Activated effector memory CD4-positive, alpha-beta T cell treated with anti-CD3 and anti-CD28 coated beads, Interleukin-2, amount 50 U/mL, for 16 hours (primary cell): ENCODE data around the gene CD300LD.
"Not testable (repeated sequence)": the region's sequence is repeated elsewhere in the genome, so short reads cannot be mapped to it uniquely, and the experiment has no call there.

Source experiments
- DNase-seq: peaks from one replicate; pipeline ENCODE4 v3.0.0-alpha.2; 2020

The CD300LD gene

GRCh38 chr17:74605361-74605760 lies 13.3 kb upstream of the CD300LD start:
- DNase-seq, result no peak

- no peak for DNase-seq
Measured at GRCh38 chr17:74604761-74605160, 12.7 kb upstream of the CD300LD start.

GRCh38 chr17:74604200-74604599 lies 12.1 kb upstream of the CD300LD start:
- no peak for DNase-seq

- no peak for DNase-seq
Measured at GRCh38 chr17:74603746-74604145, 11.7 kb upstream of the CD300LD start.

GRCh38 chr17:74603037-74603635 lies 11.1 kb upstream of the CD300LD start:
- DNase-seq, result no peak

- no peak for DNase-seq
Measured at GRCh38 chr17:74601944-74602572, 10.0 kb upstream of the CD300LD start.

GRCh38 chr17:74599448-74599939 lies 7.4 kb upstream of the CD300LD start:
- no peak for DNase-seq

GRCh38 chr17:74599023-74599399 lies 6.9 kb upstream of the CD300LD start:
- no peak for DNase-seq

GRCh38 chr17:74598346-74599022 lies 6.4 kb upstream of the CD300LD start:
- DNase-seq, result no peak

GRCh38 chr17:74597069-74597790 lies 5.1 kb upstream of the CD300LD start:
- DNase-seq, result no peak

- no peak for DNase-seq
Measured at GRCh38 chr17:74595037-74595750, 3.1 kb upstream of the CD300LD start.

- no peak for DNase-seq
Measured at GRCh38 chr17:74591503-74591902, 580 bp downstream of the CD300LD start.

GRCh38 chr17:74585711-74586110 lies 6.4 kb downstream of the CD300LD start:
- no peak for DNase-seq

GRCh38 chr17:74584292-74585060 lies 7.6 kb downstream of the CD300LD start:
- DNase-seq, result no peak

- DNase-seq, result no peak
Measured at GRCh38 chr17:74582633-74583032, 9.4 kb downstream of the CD300LD start.

GRCh38 chr17:74579900-74580299 lies 12.2 kb downstream of the CD300LD start:
- no peak for DNase-seq

- DNase-seq, result no peak
Measured at GRCh38 chr17:74578979-74579378, 13.1 kb downstream of the CD300LD start.

GRCh38 chr17:74574489-74575142 lies 17.5 kb downstream of the CD300LD start:
- no peak for DNase-seq

- not testable (repeated sequence) for DNase-seq
Measured at GRCh38 chr17:74573635-74574034, 18.4 kb downstream of the CD300LD start.

- DNase-seq, result no peak
Measured at GRCh38 chr17:74573169-74573568, 18.9 kb downstream of the CD300LD start.

- no peak for DNase-seq
Measured at GRCh38 chr17:74571621-74572270, 20.3 kb downstream of the CD300LD start.
